Brain microvascular endothelial cell (primary cell): ENCODE data around the gene KRTAP15-1.

Experiments
- DNase-seq: peaks from one replicate; pipeline ENCODE4 v3.0.0-alpha.2; 2020
- H3K27ac ChIP-seq: fragments of 250-450 bp; sonication (Bioruptor Pico); 2 replicates; pipeline ENCODE4 v1.5.1; 2020; ENCODE audit warnings: mild to moderate bottlenecking, moderate library complexity
- H3K27me3 ChIP-seq: fragments of 250-450 bp; sonication (Bioruptor Pico); replicated peaks from 2 replicates; pipeline ENCODE4 v1.5.1; 2020; ENCODE audit warnings: mild to moderate bottlenecking
- H3K36me3 ChIP-seq: fragments of 250-450 bp; sonication (Bioruptor Pico); replicated peaks from 2 replicates; pipeline ENCODE4 v1.5.1; 2020; ENCODE audit warnings: mild to moderate bottlenecking
- H3K4me3 ChIP-seq: 2 replicates; pipeline ENCODE4 v1.5.1; 2011; ENCODE audit warnings: low read depth, mild to moderate bottlenecking, control low read depth, low read length, moderate library complexity
- CTCF ChIP-seq: IDR thresholded peaks from 2 replicates; pipeline ENCODE4 v1.5.1; 2011; ENCODE audit warnings: low read depth, mild to moderate bottlenecking, moderate library complexity, low read length, control low read depth, inconsistent platforms; ENCODE audit errors: missing control alignments
- in situ Hi-C: cut with HindIII; loops from 2 replicates; pipeline ENCODE4 v1.10.0; 2017; ENCODE audit warnings: low sequenced_read_pairs, low pct_ligation_motif_present

Gene KRTAP15-1

GRCh38 chr21:30439975-30440374, at the start of gene KRTAP15-1:
TSS of gene KRTAP15-1 (plus strand) at chr21:30440275. CDS start at chr21:30440328, 53 bp downstream.
- no peaks in the 10 kb centered on the region for H3K36me3 ChIP-seq
- DNase-seq = no peak
- no peaks in the 10 kb centered on the region for H3K27me3 ChIP-seq
- in situ Hi-C loops = no loop called here
- no peak within 1 kb of the TSS for H3K4me3 ChIP-seq
- no peak for TF ChIP-seq CTCF
- no peak within 1 kb of the TSS for H3K27ac ChIP-seq

GRCh38 chr21:30391492-30392025, 48.5 kb upstream of the KRTAP15-1 start:
- in situ Hi-C loops = no loop called here
- no peak overlapping the region for H3K4me3 ChIP-seq

GRCh38 chr21:30395731-30396130, 44.3 kb upstream of the KRTAP15-1 start, which contains the start of gene KRTAP13-1:
TSS of gene KRTAP13-1 (plus strand) at chr21:30396031. CDS start at chr21:30396087, 56 bp downstream.
- TF ChIP-seq CTCF = no peak
- H3K27ac ChIP-seq = no peak within 1 kb of the TSS
- no peak for DNase-seq
- no peak within 1 kb of the TSS for H3K4me3 ChIP-seq
- H3K36me3 ChIP-seq = no peaks in the 10 kb centered on the region
- H3K27me3 ChIP-seq = no peaks in the 10 kb centered on the region
- in situ Hi-C loops = no loop called here

More at GRCh38 chr21:30391492-30392025, 48.5 kb upstream of the KRTAP15-1 start:
- DNase-seq = no peak
- Histone ChIP-seq H3K36me3 (no peaks in the 10 kb centered on the region), H3K27me3 (no peaks in the 10 kb centered on the region), H3K27ac (no peak overlapping the region)
- TF ChIP-seq CTCF = no peak

- H3K36me3 ChIP-seq = no peaks in the 10 kb centered on the region
- peak; percentile 70 for TF ChIP-seq CTCF
- DNase-seq = peak; percentile 47
- no peak overlapping the region for H3K27ac ChIP-seq
- H3K27me3 ChIP-seq = no peaks in the 10 kb centered on the region
- H3K4me3 ChIP-seq = no peak overlapping the region
- in situ Hi-C loops = no loop called here
Observed at GRCh38 chr21:30408782-30409494, 31.1 kb upstream of the KRTAP15-1 start.

- no peak overlapping the region for H3K27ac ChIP-seq
- in situ Hi-C loops = no loop called here
- no peak for DNase-seq
Observed at GRCh38 chr21:30415993-30416392, 24.1 kb upstream of the KRTAP15-1 start.

More at GRCh38 chr21:30415993-30416392, 24.1 kb upstream of the KRTAP15-1 start:
- Histone ChIP-seq H3K27me3 (no peaks in the 10 kb centered on the region), H3K4me3 (no peak overlapping the region), H3K36me3 (no peaks in the 10 kb centered on the region)
- TF ChIP-seq CTCF = no peak
